ENCODE data around the gene FAF1. TPM values are rescaled to one million over a fixed set of nuclear protein-coding genes. Genes with fewer than 3 reads are reported as not detected.

Gene FAF1
- total RNA-seq, 4 donors from 2014 or later, result 47.1 to 87.0 (median 79.4) TPM

GRCh38 chr1:50426108-50426700 is 533.9 kb downstream of the FAF1 start:
- no peak for DNase-seq
- Histone ChIP-seq H3K9me3 (no peaks in the 10 kb centered on the region), H3K4me1 (peaks cover 8 to 50% of the 10 kb centered on the region in 2 donors), H3K27ac (no peak overlapping the region), H3K36me3 (no peaks in the 10 kb centered on the region), H3K4me3 (replicated peaks in 1 of 3) (no peak overlapping the region), H3K27me3 (peaks cover 82% of the 10 kb centered on the region)
- intact Hi-C loops (cut with DNase I), result no loop called here
- TF ChIP-seq POLR2A (IDR thresholded peaks at IDR 0.05) (no peak), CTCF (IDR thresholded peaks at IDR 0.05) (no peak)
- WGBS, 2 donors, result 14 to 18% methylated on average over 10 to 19 of the region's 20 CpGs

GRCh38 chr1:50425376-50426107 is 534.5 kb downstream of the FAF1 start:
- no peaks in the 10 kb centered on the region for H3K36me3 ChIP-seq
- no peak for DNase-seq
- H3K9me3 ChIP-seq, result no peaks in the 10 kb centered on the region
- no peak overlapping the region for H3K27ac ChIP-seq
- H3K4me3 ChIP-seq (replicated peaks in 1 of 3), result no peak overlapping the region
- H3K4me1 ChIP-seq, result peaks cover 8 to 57% of the 10 kb centered on the region in 2 donors
- intact Hi-C loops (cut with DNase I), result no loop called here
- 5 to 8% methylated on average over 32 to 34 of the region's 34 CpGs for WGBS, 2 donors
- TF ChIP-seq POLR2A (IDR thresholded peaks at IDR 0.05) (no peak), CTCF (IDR thresholded peaks at IDR 0.05) (no peak)
- peaks cover 82% of the 10 kb centered on the region for H3K27me3 ChIP-seq

GRCh38 chr1:50424884-50425375 is 535.1 kb downstream of the FAF1 start:
- no peaks in the 10 kb centered on the region for H3K9me3 ChIP-seq
- WGBS, 2 donors, result 9 to 10% methylated on average over 39 to 40 of the region's 40 CpGs
- no peaks in the 10 kb centered on the region for H3K36me3 ChIP-seq
- H3K27ac ChIP-seq, result no peak overlapping the region
- H3K27me3 ChIP-seq, result peaks cover 79% of the 10 kb centered on the region
- no peak for DNase-seq
- TF ChIP-seq POLR2A (IDR thresholded peaks at IDR 0.05) (no peak), CTCF (IDR thresholded peaks at IDR 0.05) (no peak)
- peaks cover 8 to 59% of the 10 kb centered on the region in 2 donors for H3K4me1 ChIP-seq
- no peak overlapping the region for H3K4me3 ChIP-seq (replicated peaks in 1 of 3)
- intact Hi-C loops (cut with DNase I), result no loop called here

GRCh38 chr1:50424045-50424883 is 535.8 kb downstream of the FAF1 start:
- intact Hi-C loops (cut with DNase I), result no loop called here
- no peak for DNase-seq
- H3K4me1 ChIP-seq, result peaks cover 8 to 64% of the 10 kb centered on the region in 2 donors
- no peak overlapping the region for H3K27ac ChIP-seq
- 8% methylated on average over 35 of the region's 35 CpGs for WGBS, 2 donors
- peaks cover 83% of the 10 kb centered on the region for H3K27me3 ChIP-seq
- H3K9me3 ChIP-seq, result no peaks in the 10 kb centered on the region
- TF ChIP-seq POLR2A (IDR thresholded peaks at IDR 0.05), result no peak
- TF ChIP-seq CTCF (IDR thresholded peaks at IDR 0.05), result no peak
- no peak overlapping the region for H3K4me3 ChIP-seq (replicated peaks in 1 of 3)
- no peaks in the 10 kb centered on the region for H3K36me3 ChIP-seq
